Natural killer cell (primary cell): ENCODE data around the gene MAP4K4. TPM values are rescaled to one million over a fixed set of nuclear protein-coding genes. Genes with fewer than 3 reads are reported as not detected.

ENCODE experiments used
- ATAC-seq, 3 donors: fragments of 150-1000 bp in 2 of 3; fragments of 200-7000 bp in 1 of 3; cut with Tn5 transposase; 1 replicate in 1 of 3; 2 replicates in 2 of 3; pipeline ENCODE4 v1.10.0; 2021; ENCODE audit warnings: mild to moderate bottlenecking in 2 of 3, moderate library complexity in 2 of 3
- DNase-seq, 2 donors: peaks; one replicate each; pipeline versions ENCODE4 v3.0.0 to v3.0.0-alpha.2; 2013 to 2021; ENCODE audit warnings: mixed read lengths in 1 of 2
- H3K27ac ChIP-seq: one replicate; pipeline ENCODE4 v1.5.1; 2013; ENCODE audit warnings: mild to moderate bottlenecking, low read length
- H3K27me3 ChIP-seq: one replicate; pipeline ENCODE4 v1.6.1; 2013; ENCODE audit warnings: low read length; ENCODE audit not compliant: control insufficient read depth, insufficient read depth
- H3K36me3 ChIP-seq: one replicate; pipeline ENCODE4 v1.6.1; 2013; ENCODE audit warnings: low read length; ENCODE audit not compliant: control insufficient read depth, insufficient read depth
- H3K4me1 ChIP-seq: one replicate; pipeline ENCODE4 v1.6.1; 2013; ENCODE audit warnings: low read length; ENCODE audit not compliant: control insufficient read depth, insufficient read depth
- H3K4me3 ChIP-seq: one replicate; pipeline ENCODE4 v1.5.1; 2013; ENCODE audit warnings: low read length
- H3K9me3 ChIP-seq: one replicate; pipeline ENCODE4 v1.6.1; 2013; ENCODE audit warnings: low read length; ENCODE audit not compliant: control insufficient read depth, insufficient read depth
- H3K27ac Mint-ChIP-seq, 2 donors: one replicate each; pipeline ENCODE4 v1.8.0; 2022; ENCODE audit warnings: mild to moderate bottlenecking in 2 of 2, mixed read lengths in 2 of 2, moderate library complexity in 1 of 2
- H3K27me3 Mint-ChIP-seq, 2 donors: one replicate each; pipeline ENCODE4 v1.8.0; 2022; ENCODE audit warnings: low read depth in 2 of 2, mixed read lengths in 2 of 2
- H3K36me3 Mint-ChIP-seq: one replicate; pipeline ENCODE4 v1.8.0; 2022; ENCODE audit warnings: mixed read lengths
- H3K4me1 Mint-ChIP-seq, 2 donors: one replicate each; pipeline ENCODE4 v1.8.0; 2022; ENCODE audit warnings: mixed read lengths in 2 of 2
- H3K4me3 Mint-ChIP-seq: one replicate; pipeline ENCODE4 v1.8.0; 2022; ENCODE audit warnings: mild to moderate bottlenecking, moderate library complexity, mixed read lengths
- H3K9me3 Mint-ChIP-seq, 2 donors: one replicate each; pipeline ENCODE4 v1.8.0; 2022; ENCODE audit warnings: mixed read lengths in 2 of 2
- CTCF ChIP-seq: fragments of 200-600 bp; IDR thresholded peaks from one replicate; pipeline ENCODE4 v1.8.0; 2022; ENCODE audit warnings: antibody characterized with exemption
- WGBS: methylation state at CpG from one replicate; pipeline ENCODE4 v1.1.7; 2013; ENCODE audit warnings: missing lambda C conversion rate; ENCODE audit not compliant: insufficient coverage; 5-methylcytosine and 5-hydroxymethylcytosine counted together
- intact Hi-C: fragments of 100-400 bp; cut with micrococcal nuclease; formaldehyde crosslinking; loops from one replicate; pipeline ENCODE4 v1.14.2; 2022
- total RNA-seq, 4 donors: library from RNA; stranded (reverse); fragments of 120-200 nt in 1 of 4; gene quantifications; one replicate each; pipeline versions ENCODE4 v1.2.3 to v1.2.4, GENCODE V29; 2013 to 2022

The MAP4K4 gene
- total RNA-seq, 3 donors from 2014 or later (not counting 1 experiment from before 2014, with no cell fraction given), result 60.2 to 80.3 (median 66.5) TPM

GRCh38 chr2:101788565-101788964, 91.1 kb downstream of the MAP4K4 start:
- TF ChIP-seq CTCF, result no peak
- Mint-ChIP-seq H3K4me1 (peaks cover 60 to 65% of the 10 kb centered on the region in 2 donors), H3K27me3 (no peaks in the 10 kb centered on the region), H3K4me3 (no peak overlapping the region), H3K36me3 (no peaks in the 10 kb centered on the region), H3K27ac (peak overlapping the region in 1 of 2 donors; percentile 48), H3K9me3 (no peaks in the 10 kb centered on the region)
- Histone ChIP-seq H3K9me3 (no peaks in the 10 kb centered on the region), H3K27ac (no peak overlapping the region), H3K27me3 (no peaks in the 10 kb centered on the region), H3K4me1 (no peaks in the 10 kb centered on the region), H3K36me3 (peaks cover 3% of the 10 kb centered on the region), H3K4me3 (no peak overlapping the region)
- intact Hi-C loops, result no loop called here
- WGBS, result no CpG with 5 or more reads among the region's 1 CpG
- DNase-seq, result no peak
- ATAC-seq, result no peak

- no peak overlapping the region for H3K4me3 Mint-ChIP-seq
- DNase-seq (no peak), ATAC-seq (no peak)
- no peaks in the 10 kb centered on the region for H3K36me3 Mint-ChIP-seq
- 93% methylated on average over 3 of the region's 4 CpGs for WGBS
- no peaks in the 10 kb centered on the region for H3K4me1 ChIP-seq
- H3K9me3 Mint-ChIP-seq, result no peaks in the 10 kb centered on the region
- no peak overlapping the region for H3K4me3 ChIP-seq
- no peaks in the 10 kb centered on the region for H3K9me3 ChIP-seq
- H3K27ac ChIP-seq, result no peak overlapping the region
- no peaks in the 10 kb centered on the region for H3K27me3 ChIP-seq
- H3K27me3 Mint-ChIP-seq, result no peaks in the 10 kb centered on the region
- H3K4me1 Mint-ChIP-seq, result peaks cover 59 to 64% of the 10 kb centered on the region in 2 donors
- intact Hi-C loops, result no loop called here
- H3K36me3 ChIP-seq, result peaks cover 3% of the 10 kb centered on the region
- peak overlapping the region in 1 of 2 donors; percentile 48 for H3K27ac Mint-ChIP-seq
- no peak for TF ChIP-seq CTCF
These were observed 91.8 kb downstream of the MAP4K4 start for GRCh38 chr2:101788995-101789970.

- no peak for DNase-seq
- WGBS, result 96% methylated on average over 5 of the region's 5 CpGs
- H3K27ac ChIP-seq, result no peak overlapping the region
- Mint-ChIP-seq H3K27ac (no peak overlapping the region), H3K9me3 (no peaks in the 10 kb centered on the region), H3K4me3 (no peak overlapping the region), H3K27me3 (no peaks in the 10 kb centered on the region), H3K36me3 (no peaks in the 10 kb centered on the region), H3K4me1 (peaks cover 57 to 62% of the 10 kb centered on the region in 2 donors)
- no peak for TF ChIP-seq CTCF
- no peaks in the 10 kb centered on the region for H3K4me1 ChIP-seq
- intact Hi-C loops, result no loop called here
- ATAC-seq, result no peak
- H3K4me3 ChIP-seq, result no peak overlapping the region
- no peaks in the 10 kb centered on the region for H3K9me3 ChIP-seq
- no peaks in the 10 kb centered on the region for H3K27me3 ChIP-seq
- peaks cover 3% of the 10 kb centered on the region for H3K36me3 ChIP-seq
These were observed 92.9 kb downstream of the MAP4K4 start for GRCh38 chr2:101790416-101790815.
